ENCODE measurements around the gene CWC27. TPM values are rescaled to one million over a fixed set of nuclear protein-coding genes. Genes with fewer than 3 reads are reported as not detected.

CWC27 gene
- total RNA-seq, 1 experiment from 2014 or later = 32.9 TPM

GRCh38 chr5:65041296-65042158 lies 272.8 kb downstream of the CWC27 start:
- BruUV-seq (replicated peaks) = no TSS peak

DNA sequence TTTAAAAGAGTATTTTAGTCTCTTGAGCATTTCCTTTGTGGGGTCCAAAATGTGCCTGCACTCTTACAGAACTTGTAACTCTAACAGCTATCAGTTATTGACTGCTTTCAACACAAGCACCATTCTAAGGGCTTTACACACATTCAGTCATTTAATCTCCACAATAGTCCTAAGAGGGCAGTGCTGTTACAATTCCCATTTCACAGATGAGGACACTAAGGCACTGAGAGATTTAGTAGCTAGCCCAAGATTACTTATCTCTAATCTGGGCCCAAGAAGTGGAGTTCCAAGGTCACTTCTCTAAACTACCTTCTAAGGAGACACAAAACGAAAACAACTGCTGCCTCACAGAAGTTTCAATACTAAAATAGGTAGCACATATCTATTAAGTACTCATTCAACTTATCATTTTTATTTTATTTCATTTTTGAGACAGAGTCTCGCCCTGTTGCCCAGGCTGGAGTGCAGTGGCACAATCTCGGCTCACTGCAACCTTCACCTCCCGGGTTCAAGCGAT lies 275.2 kb downstream of the CWC27 start:
- Mint-ChIP-seq H3K27me3 (ENCODE audit: insufficient read depth, unreplicated experiment) (no peaks in the 10 kb centered on the region), H3K36me3 (ENCODE audit: insufficient read depth, unreplicated experiment) (no peaks in the 10 kb centered on the region), H3K4me1 (ENCODE audit: low read depth, unreplicated experiment) (no peaks in the 10 kb centered on the region), H3K4me3 (ENCODE audit: unreplicated experiment) (no peak overlapping the region), H3K27ac (ENCODE audit: unreplicated experiment) (no peak overlapping the region), H3K9me3 (ENCODE audit: unreplicated experiment) (no peaks in the 10 kb centered on the region)
- H3K9me3 ChIP-seq = no peaks in the 10 kb centered on the region
- no peak for DNase-seq
- no peaks in the 10 kb centered on the region for H3K27me3 ChIP-seq (replicated peaks; ENCODE audit: control insufficient read depth, insufficient read depth, low read length)
- BruUV-seq (replicated peaks) = no TSS peak
- no peaks in the 10 kb centered on the region for H3K36me3 ChIP-seq (ENCODE audit: control insufficient read depth, insufficient read depth, low read length)
- TF ChIP-seq CTCF (IDR thresholded peaks at IDR 0.05; ENCODE audit: insufficient read depth in 1 of 2, low read depth in 1 of 2, low read length in 1 of 2, severe bottlenecking in 1 of 2, unreplicated experiment in 1 of 2) = no peak
- H3K4me1 ChIP-seq = no peaks in the 10 kb centered on the region
- intact Hi-C loops (cut with micrococcal nuclease; ENCODE audit: unreplicated experiment) = no loop called here
- H3K4me3 ChIP-seq (ENCODE audit: low read depth, low read length) = no peak overlapping the region
- CTCF ChIA-PET = no interaction called here
- POLR2A ChIA-PET = no interaction called here

More at GRCh38 chr5:65041296-65042158, 272.8 kb downstream of the CWC27 start:
- H3K4me1 Mint-ChIP-seq (ENCODE audit: low read depth, unreplicated experiment) = peaks cover 2% of the 10 kb centered on the region
- H3K27ac Mint-ChIP-seq (ENCODE audit: unreplicated experiment) = no peak overlapping the region
- no peaks in the 10 kb centered on the region for H3K27me3 Mint-ChIP-seq (ENCODE audit: insufficient read depth, unreplicated experiment)
- H3K9me3 Mint-ChIP-seq (ENCODE audit: unreplicated experiment) = no peaks in the 10 kb centered on the region
- no peaks in the 10 kb centered on the region for H3K36me3 ChIP-seq (ENCODE audit: control insufficient read depth, insufficient read depth, low read length)
- no peak overlapping the region for H3K4me3 ChIP-seq (ENCODE audit: low read depth, low read length)
- peaks cover 1% of the 10 kb centered on the region for H3K36me3 Mint-ChIP-seq (ENCODE audit: insufficient read depth, unreplicated experiment)
- H3K4me3 Mint-ChIP-seq (ENCODE audit: unreplicated experiment) = no peak overlapping the region
- TF ChIP-seq CTCF (IDR thresholded peaks at IDR 0.05; ENCODE audit: insufficient read depth in 1 of 2, low read depth in 1 of 2, low read length in 1 of 2, severe bottlenecking in 1 of 2, unreplicated experiment in 1 of 2) = no peak
- H3K27me3 ChIP-seq (replicated peaks; ENCODE audit: control insufficient read depth, insufficient read depth, low read length) = no peaks in the 10 kb centered on the region
- H3K9me3 ChIP-seq = no peaks in the 10 kb centered on the region
- peaks cover under 1% of the 10 kb centered on the region; the same call in 1 of the 2 replicates for H3K4me1 ChIP-seq
- POLR2A ChIA-PET = no interaction called here
- no peak for DNase-seq
- intact Hi-C loops (cut with micrococcal nuclease; ENCODE audit: unreplicated experiment) = no loop called here
- CTCF ChIA-PET = no interaction called here

GRCh38 chr5:65047225-65047624 lies 278.5 kb downstream of the CWC27 start:
- intact Hi-C loops (cut with micrococcal nuclease; ENCODE audit: unreplicated experiment) = no loop called here
- POLR2A ChIA-PET = no interaction called here
- no peak overlapping the region for H3K27ac Mint-ChIP-seq (ENCODE audit: unreplicated experiment)
- H3K4me3 ChIP-seq (ENCODE audit: low read depth, low read length) = no peak overlapping the region
- H3K27me3 Mint-ChIP-seq (ENCODE audit: insufficient read depth, unreplicated experiment) = no peaks in the 10 kb centered on the region
- no peaks in the 10 kb centered on the region for H3K9me3 ChIP-seq
- no peak overlapping the region for H3K4me3 Mint-ChIP-seq (ENCODE audit: unreplicated experiment)
- no peaks in the 10 kb centered on the region for H3K27me3 ChIP-seq (replicated peaks; ENCODE audit: control insufficient read depth, insufficient read depth, low read length)
- DNase-seq = no peak
- no peaks in the 10 kb centered on the region for H3K36me3 ChIP-seq (ENCODE audit: control insufficient read depth, insufficient read depth, low read length)
- no peaks in the 10 kb centered on the region for H3K4me1 Mint-ChIP-seq (ENCODE audit: low read depth, unreplicated experiment)
- no peaks in the 10 kb centered on the region for H3K36me3 Mint-ChIP-seq (ENCODE audit: insufficient read depth, unreplicated experiment)
- no peaks in the 10 kb centered on the region for H3K9me3 Mint-ChIP-seq (ENCODE audit: unreplicated experiment)
- no peaks in the 10 kb centered on the region for H3K4me1 ChIP-seq
- BruUV-seq (replicated peaks) = no TSS peak
- CTCF ChIA-PET = no interaction called here
- TF ChIP-seq CTCF (IDR thresholded peaks at IDR 0.05; ENCODE audit: insufficient read depth in 1 of 2, low read depth in 1 of 2, low read length in 1 of 2, severe bottlenecking in 1 of 2, unreplicated experiment in 1 of 2) = no peak
